HG03095 (cell line): ENCODE measurements around the gene TNNI3.

Experiments used
- ATAC-seq: cut with Tn5 transposase; IDR thresholded peaks from one replicate; pipeline ENCODE4 v1.9.1; 2021; ENCODE audit warnings: moderate library complexity; ENCODE audit not compliant: unreplicated experiment

The TNNI3 gene

GRCh38 chr19:55147545-55148251, 9.8 kb downstream of the TNNI3 start:
- no peak for ATAC-seq

DNA sequence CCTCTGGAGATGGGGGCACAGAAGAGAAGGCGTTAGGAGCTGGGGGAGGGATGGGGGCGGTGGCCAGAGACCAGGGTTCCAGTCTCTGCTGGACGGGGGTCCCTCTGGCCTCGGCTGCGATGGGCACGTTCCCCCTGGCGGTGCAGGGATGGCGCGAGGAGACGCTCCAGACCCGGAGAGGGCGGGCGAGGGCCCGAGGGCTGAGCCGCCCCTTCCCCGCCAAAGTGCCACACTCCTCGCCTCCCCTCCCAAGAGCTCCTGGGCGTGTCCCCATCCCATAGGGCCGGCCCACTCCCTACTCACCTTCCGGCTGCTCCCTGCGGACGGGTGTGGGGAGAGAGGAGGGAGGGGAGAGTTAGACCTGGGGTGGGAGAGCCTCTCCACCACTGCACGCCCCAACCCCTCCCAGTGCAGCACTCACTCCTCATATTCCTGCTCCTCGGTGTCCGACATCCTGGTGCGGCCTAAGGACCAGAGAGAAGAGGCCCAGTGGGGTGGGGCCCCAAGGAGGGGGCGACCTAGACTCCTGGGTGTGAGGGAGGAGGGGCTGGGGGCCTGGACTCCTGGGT, 10.7 kb downstream of the TNNI3 start:
- no peak for ATAC-seq

GRCh38 chr19:55146078-55146704, 11.3 kb downstream of the TNNI3 start:
- no peak for ATAC-seq

DNA sequence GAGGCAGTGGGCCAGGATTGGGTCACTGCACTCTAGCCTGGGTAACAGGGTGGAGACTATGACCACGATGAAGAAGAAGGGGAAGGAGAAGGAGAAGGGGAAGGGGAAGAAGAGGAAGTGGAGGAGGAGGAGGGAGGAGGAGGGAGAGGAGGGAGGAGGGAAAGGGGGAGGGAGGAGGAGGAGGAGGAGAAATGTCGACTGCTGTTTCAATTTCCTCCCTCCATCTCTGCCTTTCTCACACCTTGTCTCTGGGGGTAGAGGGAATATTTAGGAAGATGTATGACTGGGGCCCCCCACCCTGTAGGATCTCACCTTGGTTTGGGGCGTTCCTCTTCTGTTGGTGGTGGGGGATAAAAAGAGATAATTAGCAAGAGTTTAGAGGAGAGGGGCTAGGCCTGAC, 12.3 kb downstream of the TNNI3 start:
- ATAC-seq = no peak

DNA sequence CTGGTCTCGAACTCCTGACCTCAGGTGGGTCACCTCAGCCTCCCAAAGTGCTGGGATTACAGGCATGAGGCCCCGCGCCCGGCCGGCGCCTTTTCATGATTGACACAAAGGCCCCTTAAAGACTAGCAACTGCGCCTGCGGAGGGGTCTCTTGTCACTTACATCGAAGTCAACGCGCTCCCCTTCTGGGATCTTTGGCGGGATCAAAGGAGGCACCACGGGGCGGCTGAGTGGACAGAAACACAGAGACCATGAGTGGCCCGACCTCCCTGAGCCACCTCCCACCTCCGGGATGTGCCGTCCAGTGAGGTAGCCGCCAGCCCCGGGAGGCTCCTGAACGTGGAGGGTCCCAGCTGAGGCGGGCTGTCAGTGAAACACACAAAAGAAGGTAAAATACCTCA, 15.8 kb downstream of the TNNI3 start:
- ATAC-seq = no peak

- no peak for ATAC-seq
Observed at GRCh38 chr19:55137915-55138314, 19.6 kb downstream of the TNNI3 start.

- ATAC-seq = no peak
Observed at GRCh38 chr19:55136399-55137102, 21.0 kb downstream of the TNNI3 start.

GRCh38 chr19:55134736-55135135, 22.8 kb downstream of the TNNI3 start:
- ATAC-seq = no peak

DNA sequence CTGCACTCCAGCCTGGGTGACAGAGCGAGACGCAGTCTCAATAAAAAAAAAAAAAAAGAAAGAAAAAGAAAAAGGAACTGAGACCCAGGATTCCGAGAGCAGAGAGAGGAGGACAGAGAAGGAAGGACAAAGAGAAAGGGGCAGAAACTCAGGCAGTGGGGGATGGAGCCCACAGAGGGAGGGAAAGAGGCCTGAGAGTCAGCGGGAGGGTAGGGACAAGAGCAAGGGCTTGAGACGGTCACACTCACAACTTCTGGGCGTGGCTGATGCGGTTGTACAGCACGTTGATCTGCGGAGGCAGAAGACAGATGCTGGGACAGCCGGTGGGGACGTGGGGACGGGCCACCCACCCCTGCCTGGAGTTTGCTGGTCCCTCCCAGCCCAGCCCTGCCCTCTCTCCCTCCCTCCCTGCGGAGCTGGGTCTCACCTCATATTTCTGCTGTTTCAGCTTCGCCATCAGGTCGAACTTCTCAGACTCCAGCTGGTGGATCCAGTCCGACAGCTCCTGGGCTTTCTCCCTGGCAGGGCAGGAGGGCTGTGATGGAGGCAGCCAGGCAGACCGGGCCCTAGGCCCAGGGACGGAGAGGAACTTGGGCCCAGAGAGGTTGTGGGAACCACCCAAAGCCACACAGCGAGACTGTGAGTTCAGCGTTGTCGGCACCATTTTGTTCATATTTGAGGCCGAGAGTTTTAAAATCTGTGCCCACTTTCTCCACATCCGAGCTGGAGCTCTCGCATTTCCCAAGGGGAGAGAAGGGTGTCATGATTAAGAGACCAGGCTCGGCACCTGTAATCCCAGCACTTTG, 23.7 kb downstream of the TNNI3 start:
- no peak for ATAC-seq

GRCh38 chr19:55132453-55133129, 24.9 kb downstream of the TNNI3 start:
- no peak for ATAC-seq

- no peak for ATAC-seq
Observed at GRCh38 chr19:55131421-55131820, 26.1 kb downstream of the TNNI3 start.

DNA sequence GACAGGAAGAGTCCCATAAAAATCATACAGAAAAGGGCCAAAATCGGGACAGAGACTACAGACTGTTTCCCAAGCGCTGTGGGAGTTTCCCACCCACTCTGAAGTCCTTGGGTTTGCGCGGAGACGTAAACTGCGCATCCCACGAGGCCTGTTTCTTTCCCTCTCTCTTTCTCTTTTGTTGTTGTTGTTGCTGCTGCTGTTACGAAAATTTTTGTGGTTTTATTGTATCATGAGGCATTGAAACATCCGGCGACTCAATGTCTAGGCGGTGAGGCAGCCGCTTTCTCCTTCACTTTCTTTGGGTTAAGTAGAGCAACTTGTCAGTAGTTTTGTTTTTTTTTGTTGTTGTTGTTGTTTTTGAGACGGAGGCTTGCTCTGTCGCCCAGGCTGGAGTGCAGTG, 38.5 kb downstream of the TNNI3 start:
- no peak for ATAC-seq

DNA sequence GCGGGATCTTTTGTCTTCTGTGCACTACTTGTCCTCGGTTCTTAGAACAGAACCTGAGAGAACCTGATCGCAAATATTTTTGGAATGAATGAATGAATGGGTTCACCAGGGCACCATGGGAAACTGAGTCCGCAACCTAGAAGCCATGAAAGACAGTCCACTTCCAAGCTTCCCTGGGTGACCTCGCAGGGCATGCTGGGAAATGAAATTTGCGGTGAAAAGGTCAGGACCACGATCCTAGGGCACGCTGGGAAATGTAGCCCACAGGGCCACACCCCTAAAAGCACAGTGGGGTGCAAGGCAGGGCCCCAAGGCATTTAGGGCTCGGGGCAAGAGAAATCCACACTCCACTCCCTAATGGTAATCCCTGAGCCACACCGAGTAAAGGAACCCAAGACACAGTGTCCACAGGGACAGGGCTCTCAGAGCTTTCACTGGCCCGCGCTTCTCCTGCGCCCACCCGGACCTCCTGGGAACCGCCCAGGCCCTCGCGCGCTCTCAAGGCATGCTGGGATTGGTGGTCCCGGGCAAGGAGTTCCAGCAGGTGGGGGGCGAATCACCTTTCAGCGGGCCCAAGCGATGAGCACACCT, 39.0 kb downstream of the TNNI3 start:
- no peak for ATAC-seq

DNA sequence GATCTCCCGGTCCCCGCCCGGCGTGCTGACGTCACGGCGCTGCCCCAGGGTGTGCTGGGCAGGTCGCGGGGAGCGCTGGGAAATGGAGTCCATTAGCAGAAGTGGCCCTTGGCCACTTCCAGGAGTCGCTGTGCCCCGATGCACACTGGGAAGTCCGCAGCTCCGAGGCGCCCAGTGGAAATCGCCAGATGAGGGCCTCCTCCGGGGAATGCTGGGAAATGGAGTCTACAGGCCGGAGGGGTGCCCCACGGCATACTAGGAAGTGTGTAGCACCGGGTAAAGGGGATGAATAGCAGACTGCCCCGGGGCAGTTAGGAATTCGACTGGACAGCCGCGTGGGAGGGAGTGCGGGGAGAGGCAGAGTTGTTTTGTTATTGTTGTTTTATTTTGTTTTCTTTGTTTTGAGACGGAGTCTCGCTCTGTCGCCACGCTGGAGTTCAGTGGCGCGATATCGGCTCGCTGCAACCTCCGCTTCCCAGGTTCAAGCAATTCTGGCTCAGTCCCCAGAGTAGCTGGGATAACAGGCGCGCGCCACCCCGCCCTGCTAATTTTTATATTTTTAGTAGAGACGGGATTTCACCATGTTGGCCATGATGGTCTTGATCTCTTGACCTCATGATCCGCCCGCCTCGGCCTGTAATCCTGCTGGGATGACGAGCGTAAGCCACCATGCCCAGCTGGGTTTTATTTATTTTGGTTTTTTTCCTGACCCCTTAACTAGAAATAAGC, 39.7 kb downstream of the TNNI3 start:
- peak; percentile 73 for ATAC-seq

DNA sequence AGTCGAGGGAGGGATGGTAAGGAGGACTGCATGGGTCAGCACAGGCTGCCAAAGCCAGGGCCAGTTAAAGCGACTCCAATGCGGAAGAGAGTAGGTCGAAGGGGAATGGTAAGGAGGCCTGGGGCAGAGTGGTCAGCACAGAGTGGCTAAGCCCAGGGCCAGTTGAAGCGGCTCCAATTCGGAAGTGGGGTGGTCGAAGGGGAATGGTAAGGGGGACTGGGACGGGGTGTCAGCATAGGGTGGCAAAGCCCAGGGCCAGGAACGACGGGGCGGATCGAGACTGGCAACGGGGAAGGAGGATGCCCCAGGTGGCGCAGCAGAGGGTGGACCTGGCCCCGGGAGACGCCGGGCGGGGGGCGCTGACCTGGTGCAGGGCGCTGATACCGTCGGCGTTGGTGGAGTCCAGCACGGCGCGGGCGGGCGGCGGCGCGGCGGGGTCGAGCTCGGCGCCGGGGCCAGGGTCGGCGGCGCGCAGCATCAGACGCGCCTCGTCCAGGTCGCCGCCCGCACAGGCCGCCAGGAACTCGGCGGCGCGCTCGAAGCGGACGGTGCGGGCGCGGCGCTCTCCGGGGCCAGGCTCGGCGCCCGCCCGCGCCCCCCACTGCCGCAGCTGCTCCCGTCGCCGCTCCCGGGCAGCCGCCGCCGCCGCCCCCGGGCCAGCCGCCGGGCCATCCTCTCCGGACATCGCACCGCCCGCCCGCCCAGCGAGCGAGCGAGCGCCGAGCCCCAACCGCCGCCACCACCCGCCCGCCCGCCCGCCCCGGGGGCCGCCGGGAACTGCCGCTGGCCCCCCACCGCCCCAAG, 40.5 kb downstream of the TNNI3 start, which contains the start of gene PPP1R12C:
Gene PPP1R12C (minus strand): TSS at position 779 of the 804 bp plus-strand sequence. CDS start 94 bp downstream, at position 685.
- ATAC-seq = peak; percentile 3

GRCh38 chr19:55116232-55116858, 41.2 kb downstream of the TNNI3 start:
- no peak for ATAC-seq

DNA sequence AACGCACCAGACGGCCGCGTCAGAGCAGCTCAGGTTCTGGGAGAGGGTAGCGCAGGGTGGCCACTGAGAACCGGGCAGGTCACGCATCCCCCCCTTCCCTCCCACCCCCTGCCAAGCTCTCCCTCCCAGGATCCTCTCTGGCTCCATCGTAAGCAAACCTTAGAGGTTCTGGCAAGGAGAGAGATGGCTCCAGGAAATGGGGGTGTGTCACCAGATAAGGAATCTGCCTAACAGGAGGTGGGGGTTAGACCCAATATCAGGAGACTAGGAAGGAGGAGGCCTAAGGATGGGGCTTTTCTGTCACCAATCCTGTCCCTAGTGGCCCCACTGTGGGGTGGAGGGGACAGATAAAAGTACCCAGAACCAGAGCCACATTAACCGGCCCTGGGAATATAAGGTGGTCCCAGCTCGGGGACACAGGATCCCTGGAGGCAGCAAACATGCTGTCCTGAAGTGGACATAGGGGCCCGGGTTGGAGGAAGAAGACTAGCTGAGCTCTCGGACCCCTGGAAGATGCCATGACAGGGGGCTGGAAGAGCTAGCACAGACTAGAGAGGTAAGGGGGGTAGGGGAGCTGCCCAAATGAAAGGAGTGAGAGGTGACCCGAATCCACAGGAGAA, 42.0 kb downstream of the TNNI3 start:
- ATAC-seq = no peak
